Effector memory CD4-positive, alpha-beta T cell (primary cell): ENCODE measurements around the gene DUSP2.

Experiments
- DNase-seq, 3 donors: peaks; one replicate each; pipeline ENCODE4 v3.0.0-alpha.2; 2020
- H3K27ac ChIP-seq: 2 replicates; pipeline ENCODE4 v1.7.0; 2013; ENCODE audit warnings: mild to moderate bottlenecking, low read length, moderate library complexity; ENCODE audit not compliant: insufficient read depth, poor library complexity, severe bottlenecking
- H3K27me3 ChIP-seq: replicated peaks from 2 replicates; pipeline ENCODE4 v1.7.0; 2013; ENCODE audit warnings: mild to moderate bottlenecking, low read length; ENCODE audit not compliant: insufficient read depth, control insufficient read depth, poor library complexity, severe bottlenecking
- H3K36me3 ChIP-seq: 2 replicates; pipeline ENCODE4 v1.7.0; 2013; ENCODE audit warnings: mild to moderate bottlenecking, low read length, moderate library complexity; ENCODE audit not compliant: control insufficient read depth, insufficient read depth
- H3K4me1 ChIP-seq: 2 replicates; pipeline ENCODE4 v1.7.0; 2013; ENCODE audit warnings: low read length, mild to moderate bottlenecking; ENCODE audit not compliant: control insufficient read depth, insufficient read depth, poor library complexity, severe bottlenecking
- H3K4me3 ChIP-seq: 2 replicates; pipeline ENCODE4 v1.7.0; 2013; ENCODE audit warnings: low read length, low read depth, mild to moderate bottlenecking; ENCODE audit not compliant: insufficient read depth, poor library complexity, severe bottlenecking
- H3K9me3 ChIP-seq: 2 replicates; pipeline ENCODE4 v1.7.0; 2013; ENCODE audit warnings: mild to moderate bottlenecking, low read length, moderate library complexity; ENCODE audit not compliant: control insufficient read depth

DUSP2 gene

GRCh38 chr2:96114903-96115581 lies 30.2 kb downstream of the DUSP2 start:
- Histone ChIP-seq H3K4me3 (no peak overlapping the region), H3K27me3 (no peaks in the 10 kb centered on the region), H3K27ac (no peak overlapping the region), H3K4me1 (peaks cover 10% of the 10 kb centered on the region), H3K36me3 (no peaks in the 10 kb centered on the region), H3K9me3 (no peaks in the 10 kb centered on the region)
- DNase-seq: peak in 1 of 3 donors; percentile 1

- Histone ChIP-seq H3K27me3 (no peaks in the 10 kb centered on the region), H3K4me1 (peaks cover 10% of the 10 kb centered on the region), H3K9me3 (no peaks in the 10 kb centered on the region)
These were observed 30.7 kb downstream of the DUSP2 start for GRCh38 chr2:96114546-96114902.

GRCh38 chr2:96113951-96114350 lies 31.3 kb downstream of the DUSP2 start:
- Histone ChIP-seq H3K4me1 (peaks cover 10% of the 10 kb centered on the region), H3K9me3 (no peaks in the 10 kb centered on the region), H3K4me3 (no peak overlapping the region), H3K27me3 (no peaks in the 10 kb centered on the region), H3K36me3 (no peaks in the 10 kb centered on the region), H3K27ac (no peak overlapping the region)
- DNase-seq: no peak

More at GRCh38 chr2:96114546-96114902, 30.7 kb downstream of the DUSP2 start:
- Histone ChIP-seq H3K36me3 (no peaks in the 10 kb centered on the region), H3K4me3 (no peak overlapping the region), H3K27ac (no peak overlapping the region)
- no peak for DNase-seq

- Histone ChIP-seq H3K4me1 (peaks cover 10% of the 10 kb centered on the region), H3K4me3 (no peak overlapping the region), H3K36me3 (no peaks in the 10 kb centered on the region), H3K9me3 (no peaks in the 10 kb centered on the region), H3K27ac (no peak overlapping the region), H3K27me3 (no peaks in the 10 kb centered on the region)
- DNase-seq: no peak
These were observed 31.9 kb downstream of the DUSP2 start for GRCh38 chr2:96113367-96113677.

DNA sequence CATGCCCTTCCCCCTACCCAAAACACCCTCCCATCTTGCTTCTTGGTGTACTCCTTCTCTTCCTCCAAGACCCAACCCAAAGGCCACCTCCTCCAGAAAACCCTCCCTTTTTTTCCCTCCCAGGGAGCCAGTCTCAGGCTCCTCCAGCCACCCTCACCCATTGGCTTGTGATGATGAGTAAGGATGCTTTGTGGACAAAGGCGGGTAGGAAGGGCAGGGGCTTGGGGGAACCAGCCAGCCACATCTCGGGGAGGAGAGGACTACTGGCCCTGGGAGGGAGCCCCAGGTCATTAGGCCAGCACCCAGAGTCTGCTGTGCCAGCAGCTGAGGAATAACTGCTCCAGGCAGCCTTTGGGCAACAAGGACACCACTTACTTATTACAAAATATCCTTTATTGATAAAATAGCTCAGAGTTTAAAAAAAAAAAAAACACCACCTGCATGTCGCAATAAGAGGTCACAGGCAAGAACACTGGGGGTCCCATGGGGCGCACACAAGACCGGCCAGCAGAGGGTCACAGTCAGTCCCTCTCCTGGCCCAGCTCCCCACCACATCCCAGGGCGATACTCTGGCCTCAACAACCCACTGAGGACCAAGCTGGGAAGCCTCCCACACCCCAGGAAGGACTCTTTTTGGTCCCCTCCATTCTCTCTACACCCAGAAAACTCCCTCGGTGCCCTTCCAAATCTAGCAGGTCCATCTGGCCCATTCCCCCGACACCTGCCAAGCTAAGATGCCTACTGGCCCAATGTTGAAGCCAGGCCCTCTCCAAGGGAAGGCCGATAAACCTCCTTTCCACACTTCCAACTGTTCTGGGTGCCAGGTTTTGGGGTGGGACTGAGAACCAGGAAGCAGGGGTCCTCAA lies 32.5 kb downstream of the DUSP2 start:
- no peak for DNase-seq
- Histone ChIP-seq H3K27me3 (no peaks in the 10 kb centered on the region), H3K4me3 (no peak overlapping the region), H3K36me3 (no peaks in the 10 kb centered on the region), H3K4me1 (peaks cover 10% of the 10 kb centered on the region), H3K9me3 (no peaks in the 10 kb centered on the region), H3K27ac (no peak overlapping the region)

- Histone ChIP-seq H3K4me1 (peaks cover 5% of the 10 kb centered on the region), H3K36me3 (no peaks in the 10 kb centered on the region), H3K27me3 (no peaks in the 10 kb centered on the region), H3K27ac (no peak overlapping the region), H3K9me3 (no peaks in the 10 kb centered on the region), H3K4me3 (no peak overlapping the region)
- no peak for DNase-seq
These were observed 33.3 kb downstream of the DUSP2 start for GRCh38 chr2:96111823-96112500.

- Histone ChIP-seq H3K27me3 (no peaks in the 10 kb centered on the region), H3K9me3 (no peaks in the 10 kb centered on the region), H3K36me3 (no peaks in the 10 kb centered on the region), H3K4me3 (no peak overlapping the region), H3K4me1 (peaks cover 4% of the 10 kb centered on the region), H3K27ac (no peak overlapping the region)
- no peak for DNase-seq
These were observed 34.0 kb downstream of the DUSP2 start for GRCh38 chr2:96111257-96111640.

GRCh38 chr2:96110621-96111256 lies 34.5 kb downstream of the DUSP2 start:
- Histone ChIP-seq H3K27me3 (no peaks in the 10 kb centered on the region), H3K4me1 (no peaks in the 10 kb centered on the region), H3K9me3 (no peaks in the 10 kb centered on the region), H3K4me3 (no peak overlapping the region), H3K27ac (no peak overlapping the region), H3K36me3 (no peaks in the 10 kb centered on the region)
- DNase-seq: no peak

- Histone ChIP-seq H3K4me3 (no peak overlapping the region), H3K36me3 (no peaks in the 10 kb centered on the region), H3K4me1 (no peaks in the 10 kb centered on the region), H3K9me3 (no peaks in the 10 kb centered on the region), H3K27me3 (no peaks in the 10 kb centered on the region), H3K27ac (no peak overlapping the region)
- no peak for DNase-seq
These were observed 35.2 kb downstream of the DUSP2 start for GRCh38 chr2:96109931-96110511.
